ENCODE results near the gene ZFPL1. TPM values are rescaled to one million over a fixed set of nuclear protein-coding genes. Genes with fewer than 3 reads are reported as not detected.
A peak's percentile ranks its signal among the peaks of the same experiment; 100 is the strongest.

Gene ZFPL1
- total and polyA plus RNA-seq, 9 of the 15 experiments (the other 6 are each of a cell fraction or from before 2014, with no cell fraction given), result 3.7 to 37.5 (median 22.7) TPM

DNA sequence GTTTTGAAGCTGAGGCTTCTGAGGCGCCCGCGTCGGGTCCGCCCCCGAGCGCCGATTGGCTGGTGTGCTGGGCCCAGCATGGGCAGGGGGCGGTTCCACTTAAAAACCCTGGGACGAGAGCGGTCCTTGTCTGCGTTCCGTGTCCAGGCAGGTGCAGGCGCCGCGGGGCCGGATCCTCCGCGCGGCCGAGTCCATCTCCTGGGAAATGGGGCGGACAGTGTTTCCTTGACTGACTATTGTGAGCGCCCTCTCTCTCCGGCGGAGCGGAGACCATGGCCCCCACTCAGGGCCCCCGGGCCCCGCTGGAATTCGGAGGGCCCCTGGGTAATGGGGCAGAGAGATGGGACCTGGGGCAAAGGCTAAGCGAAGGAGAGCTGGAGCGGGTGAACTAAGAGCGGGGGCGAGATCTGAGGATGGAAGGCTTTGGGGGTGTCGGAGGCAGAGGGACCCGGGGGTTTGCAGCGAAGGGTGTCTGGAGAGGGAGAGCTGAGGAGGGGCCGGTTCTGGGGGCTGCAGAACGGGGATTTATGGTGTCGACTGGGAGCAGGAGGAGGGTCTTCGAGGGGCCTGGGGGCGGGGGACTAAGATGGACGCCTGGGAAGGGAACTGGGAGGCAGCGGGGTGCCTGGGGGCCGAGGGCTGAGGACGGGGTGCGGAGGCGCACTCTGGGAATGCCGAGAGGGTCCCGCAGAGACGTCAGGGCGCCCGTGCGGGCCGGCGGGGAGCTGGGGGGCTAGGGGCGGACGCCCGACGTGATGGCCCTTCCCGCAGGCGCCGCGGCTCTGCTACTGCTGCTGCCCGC is 27.9 kb downstream of the ZFPL1 start, which contains the start of gene TM7SF2 (continued):
- TF ChIP-seq, protein P1, sequence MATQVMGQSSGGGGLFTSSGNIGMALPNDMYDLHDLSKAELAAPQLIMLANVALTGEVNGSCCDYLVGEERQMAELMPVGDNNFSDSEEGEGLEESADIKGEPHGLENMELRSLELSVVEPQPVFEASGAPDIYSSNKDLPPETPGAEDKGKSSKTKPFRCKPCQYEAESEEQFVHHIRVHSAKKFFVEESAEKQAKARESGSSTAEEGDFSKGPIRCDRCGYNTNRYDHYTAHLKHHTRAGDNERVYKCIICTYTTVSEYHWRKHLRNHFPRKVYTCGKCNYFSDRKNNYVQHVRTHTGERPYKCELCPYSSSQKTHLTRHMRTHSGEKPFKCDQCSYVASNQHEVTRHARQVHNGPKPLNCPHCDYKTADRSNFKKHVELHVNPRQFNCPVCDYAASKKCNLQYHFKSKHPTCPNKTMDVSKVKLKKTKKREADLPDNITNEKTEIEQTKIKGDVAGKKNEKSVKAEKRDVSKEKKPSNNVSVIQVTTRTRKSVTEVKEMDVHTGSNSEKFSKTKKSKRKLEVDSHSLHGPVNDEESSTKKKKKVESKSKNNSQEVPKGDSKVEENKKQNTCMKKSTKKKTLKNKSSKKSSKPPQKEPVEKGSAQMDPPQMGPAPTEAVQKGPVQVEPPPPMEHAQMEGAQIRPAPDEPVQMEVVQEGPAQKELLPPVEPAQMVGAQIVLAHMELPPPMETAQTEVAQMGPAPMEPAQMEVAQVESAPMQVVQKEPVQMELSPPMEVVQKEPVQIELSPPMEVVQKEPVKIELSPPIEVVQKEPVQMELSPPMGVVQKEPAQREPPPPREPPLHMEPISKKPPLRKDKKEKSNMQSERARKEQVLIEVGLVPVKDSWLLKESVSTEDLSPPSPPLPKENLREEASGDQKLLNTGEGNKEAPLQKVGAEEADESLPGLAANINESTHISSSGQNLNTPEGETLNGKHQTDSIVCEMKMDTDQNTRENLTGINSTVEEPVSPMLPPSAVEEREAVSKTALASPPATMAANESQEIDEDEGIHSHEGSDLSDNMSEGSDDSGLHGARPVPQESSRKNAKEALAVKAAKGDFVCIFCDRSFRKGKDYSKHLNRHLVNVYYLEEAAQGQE (IDR thresholded peaks at IDR 0.05; ENCODE audit: borderline replicate concordance), result no peak
- TF ChIP-seq, protein P1 (CRISPR knock-in tag; IDR thresholded peaks at IDR 0.05; ENCODE audit: low read depth), result no peak
- TF ChIP-seq PHB2 (IDR thresholded peaks at IDR 0.05; ENCODE audit: low read depth) (no peak), TSC22D4 (tag; IDR thresholded peaks at IDR 0.05) (no peak), OTX1 (CRISPR knock-in tag; IDR thresholded peaks at IDR 0.05) (no peak), PCBP2 (IDR thresholded peaks at IDR 0.05; ENCODE audit: low read depth, low read length, poor library complexity, severe bottlenecking) (no peak), XRCC4 (IDR thresholded peaks at IDR 0.05; ENCODE audit: extremely low read depth, insufficient read depth, insufficient read length) (no peak), TFAP4 (CRISPR knock-in tag; IDR thresholded peaks at IDR 0.05; ENCODE audit: borderline replicate concordance) (peak; percentile 58; the same call in 1 of the 2 replicates), HDAC2 (IDR thresholded peaks at IDR 0.05) (peak; percentile 13; the same call in 1 of the 2 replicates), SMAD4 (CRISPR knock-in tag; conservative IDR thresholded peaks at IDR 0.05) (peak; percentile 32), THAP7 (CRISPR knock-in tag; IDR thresholded peaks at IDR 0.05) (peak; percentile 74; the same call in 1 of the 2 replicates), DDX20 (tag; IDR thresholded peaks at IDR 0.05; ENCODE audit: low read depth) (no peak), BDP1 (IDR thresholded peaks at IDR 0.05; ENCODE audit: insufficient read depth, insufficient read length) (no peak), ZNF707 (CRISPR knock-in tag; conservative IDR thresholded peaks at IDR 0.05) (no peak)
- TF ChIP-seq, protein P2, sequence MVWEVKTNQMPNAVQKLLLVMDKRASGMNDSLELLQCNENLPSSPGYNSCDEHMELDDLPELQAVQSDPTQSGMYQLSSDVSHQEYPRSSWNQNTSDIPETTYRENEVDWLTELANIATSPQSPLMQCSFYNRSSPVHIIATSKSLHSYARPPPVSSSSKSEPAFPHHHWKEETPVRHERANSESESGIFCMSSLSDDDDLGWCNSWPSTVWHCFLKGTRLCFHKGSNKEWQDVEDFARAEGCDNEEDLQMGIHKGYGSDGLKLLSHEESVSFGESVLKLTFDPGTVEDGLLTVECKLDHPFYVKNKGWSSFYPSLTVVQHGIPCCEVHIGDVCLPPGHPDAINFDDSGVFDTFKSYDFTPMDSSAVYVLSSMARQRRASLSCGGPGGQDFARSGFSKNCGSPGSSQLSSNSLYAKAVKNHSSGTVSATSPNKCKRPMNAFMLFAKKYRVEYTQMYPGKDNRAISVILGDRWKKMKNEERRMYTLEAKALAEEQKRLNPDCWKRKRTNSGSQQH (CRISPR knock-in tag; IDR thresholded peaks at IDR 0.05), result peak; percentile 89; the same call in 1 of the 2 replicates

Measured in K562 (cell line).